HG02623 (cell line): ENCODE results near the gene BCL3.
A peak's percentile ranks its signal among the peaks of the same experiment; 100 is the strongest.
"Not testable (repeated sequence)": the region's sequence is repeated elsewhere in the genome, so short reads cannot be mapped to it uniquely, and the experiment has no call there.

Source experiments
- ATAC-seq: cut with Tn5 transposase; IDR thresholded peaks from one replicate; pipeline ENCODE4 v1.9.1; 2021; ENCODE audit warnings: moderate library complexity; ENCODE audit not compliant: unreplicated experiment

Gene BCL3, protein sequence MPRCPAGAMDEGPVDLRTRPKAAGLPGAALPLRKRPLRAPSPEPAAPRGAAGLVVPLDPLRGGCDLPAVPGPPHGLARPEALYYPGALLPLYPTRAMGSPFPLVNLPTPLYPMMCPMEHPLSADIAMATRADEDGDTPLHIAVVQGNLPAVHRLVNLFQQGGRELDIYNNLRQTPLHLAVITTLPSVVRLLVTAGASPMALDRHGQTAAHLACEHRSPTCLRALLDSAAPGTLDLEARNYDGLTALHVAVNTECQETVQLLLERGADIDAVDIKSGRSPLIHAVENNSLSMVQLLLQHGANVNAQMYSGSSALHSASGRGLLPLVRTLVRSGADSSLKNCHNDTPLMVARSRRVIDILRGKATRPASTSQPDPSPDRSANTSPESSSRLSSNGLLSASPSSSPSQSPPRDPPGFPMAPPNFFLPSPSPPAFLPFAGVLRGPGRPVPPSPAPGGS

DNA sequence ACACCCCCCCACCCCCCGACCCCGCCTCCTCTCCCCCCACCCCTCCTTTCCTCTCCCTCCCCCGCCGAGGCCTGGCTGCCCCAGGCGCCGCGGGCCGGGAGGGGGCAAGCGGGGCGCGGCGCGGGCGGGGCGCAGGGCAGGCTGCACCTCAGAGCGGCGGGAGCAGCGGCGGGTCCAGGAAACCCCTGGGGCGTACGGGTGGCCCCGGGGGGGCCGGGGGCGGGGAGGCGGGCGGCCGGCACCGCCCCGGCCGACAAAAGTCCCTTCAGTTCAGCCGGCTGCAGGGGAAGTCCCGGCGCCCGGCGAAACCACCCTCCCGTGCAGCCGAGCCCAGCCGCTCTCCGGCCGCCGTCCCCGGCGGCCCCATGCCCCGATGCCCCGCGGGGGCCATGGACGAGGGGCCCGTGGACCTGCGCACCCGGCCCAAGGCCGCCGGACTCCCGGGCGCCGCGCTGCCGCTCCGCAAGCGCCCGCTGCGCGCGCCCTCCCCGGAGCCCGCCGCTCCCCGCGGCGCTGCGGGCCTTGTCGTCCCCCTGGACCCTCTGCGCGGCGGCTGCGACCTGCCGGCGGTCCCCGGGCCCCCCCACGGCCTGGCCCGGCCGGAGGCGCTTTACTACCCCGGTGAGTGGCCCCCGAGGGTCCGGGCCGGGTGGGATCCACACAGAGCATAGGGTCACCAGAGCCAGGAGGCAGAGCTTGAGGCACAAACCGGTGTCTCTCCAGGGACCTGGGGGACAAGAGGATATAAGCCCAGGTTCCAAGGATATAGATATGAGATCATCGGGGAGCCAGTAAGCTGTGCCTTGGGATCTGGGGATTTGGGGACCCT is at the start of gene BCL3:
Gene BCL3, plus strand, starts transcription at position 283 of the 829 bp plus-strand sequence. Its CDS starts 83 bp downstream, at position 366.
- peak; percentile 28 for ATAC-seq

DNA sequence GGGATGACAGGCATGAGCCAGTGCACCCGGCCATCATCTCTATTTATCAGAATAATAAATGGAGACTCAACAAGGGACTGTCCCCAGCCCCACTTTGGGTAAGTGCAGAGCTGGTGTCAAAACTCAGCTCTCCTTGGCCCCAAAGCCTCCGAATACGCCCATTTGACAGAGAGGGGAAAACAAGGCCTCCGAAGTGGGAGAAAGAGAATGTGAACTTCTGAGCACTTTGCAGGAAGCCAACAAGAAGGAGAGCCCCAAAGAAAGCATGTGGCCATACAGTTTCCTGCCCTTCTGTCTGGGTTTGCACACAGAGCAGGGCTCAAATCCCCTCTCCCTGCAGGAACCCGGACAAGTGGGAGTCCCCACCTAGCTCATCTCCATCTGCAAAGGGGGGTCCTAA is 48.0 kb upstream of the BCL3 start:
- ATAC-seq: no peak

DNA sequence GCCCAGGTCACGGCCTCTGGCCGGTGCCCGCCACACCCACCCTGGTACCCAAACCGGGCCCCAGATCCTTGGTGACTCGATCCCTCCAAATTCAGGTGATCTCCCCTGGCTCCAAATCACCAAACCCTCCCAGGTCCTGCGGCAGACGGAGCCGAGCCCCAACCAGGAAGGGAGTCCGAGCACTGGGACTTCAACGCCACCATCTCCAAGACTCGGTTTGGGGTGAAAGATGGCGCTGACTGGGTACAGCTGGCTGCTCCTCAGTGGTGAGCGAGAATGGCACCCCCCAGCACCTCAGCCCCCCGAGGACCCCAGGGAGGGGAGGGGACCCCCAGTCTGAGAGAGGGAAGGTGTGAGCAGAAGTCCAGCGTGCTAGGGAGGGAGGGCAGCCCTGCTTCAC is 47.3 kb upstream of the BCL3 start:
- no peak for ATAC-seq

DNA sequence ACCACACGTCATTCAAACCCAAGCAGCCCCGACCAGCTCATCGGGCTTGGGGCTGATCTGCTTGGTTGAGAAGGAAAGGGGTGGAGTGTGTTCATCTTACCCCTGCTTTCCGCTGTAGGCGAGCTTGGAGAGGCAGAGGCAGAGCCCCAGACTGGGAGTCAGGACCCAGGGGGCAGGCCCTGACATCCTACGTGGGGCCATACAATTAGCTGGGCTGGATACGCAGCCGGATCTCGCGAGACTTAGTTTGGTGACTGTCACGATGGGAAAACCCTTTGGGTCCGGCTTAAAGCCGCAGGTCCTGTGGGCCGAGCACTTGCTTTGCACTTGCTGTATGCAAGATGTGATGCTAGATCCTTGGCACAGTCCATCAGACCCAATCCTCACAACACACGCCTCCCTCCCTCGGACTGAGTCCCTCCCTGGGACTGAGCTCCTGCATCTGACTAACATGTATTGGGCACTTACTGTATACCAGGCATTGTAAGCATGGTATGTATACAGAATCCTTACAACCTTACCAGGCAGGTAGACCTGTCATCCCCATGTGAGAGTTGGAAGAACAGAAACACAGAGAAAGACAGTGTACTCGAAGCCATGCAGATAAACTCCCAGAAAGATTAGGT is 45.8 kb upstream of the BCL3 start:
- ATAC-seq: no peak

DNA sequence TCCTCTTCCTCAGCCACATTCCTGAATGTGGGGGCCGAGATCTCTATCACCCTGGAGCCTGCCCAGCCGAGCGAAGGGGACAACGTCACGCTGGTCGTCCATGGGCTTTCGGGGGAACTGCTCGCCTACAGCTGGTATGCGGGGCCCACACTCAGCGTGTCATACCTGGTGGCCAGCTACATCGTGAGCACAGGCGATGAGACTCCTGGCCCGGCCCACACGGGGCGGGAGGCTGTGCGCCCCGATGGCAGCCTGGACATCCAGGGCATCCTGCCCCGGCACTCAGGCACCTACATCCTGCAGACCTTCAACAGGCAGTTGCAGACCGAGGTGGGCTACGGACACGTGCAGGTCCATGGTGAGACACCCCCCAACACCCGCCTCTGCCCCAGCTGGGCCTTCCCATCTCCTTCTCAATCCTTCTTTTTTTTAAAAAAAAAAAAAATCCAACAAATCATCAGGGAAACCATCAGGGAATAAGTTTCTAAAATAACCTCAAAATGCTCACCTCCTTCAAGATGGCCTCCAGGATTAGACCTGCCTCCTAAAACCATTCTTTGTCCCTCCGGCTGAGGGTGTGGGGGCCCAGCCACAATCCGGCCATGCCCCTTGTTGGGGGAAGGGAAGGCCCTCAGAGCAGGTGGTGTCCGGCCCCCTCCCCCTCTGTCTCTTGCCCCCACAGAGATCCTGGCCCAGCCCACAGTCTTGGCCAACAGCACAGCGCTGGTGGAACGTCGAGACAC is 45.0 kb upstream of the BCL3 start:
- no peak for ATAC-seq

DNA sequence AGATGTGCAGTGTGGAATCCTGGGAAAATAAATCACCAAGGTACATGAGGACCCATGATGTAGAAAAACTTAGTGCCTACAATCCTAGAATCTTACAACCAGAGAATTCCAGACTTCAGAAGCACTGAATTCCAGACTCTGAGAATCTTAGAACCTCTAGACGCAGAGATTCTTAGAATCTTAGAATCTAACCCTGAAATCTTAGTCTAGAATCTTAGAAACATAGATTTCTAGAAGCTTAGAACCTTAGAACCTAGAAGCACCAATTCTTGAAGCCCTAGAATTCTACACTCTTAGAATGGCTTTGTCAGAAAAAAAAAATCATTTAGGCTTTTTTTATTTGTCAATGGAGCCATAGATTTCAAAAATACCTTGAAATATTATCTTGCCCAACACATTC is 43.5 kb upstream of the BCL3 start:
- ATAC-seq: no peak

DNA sequence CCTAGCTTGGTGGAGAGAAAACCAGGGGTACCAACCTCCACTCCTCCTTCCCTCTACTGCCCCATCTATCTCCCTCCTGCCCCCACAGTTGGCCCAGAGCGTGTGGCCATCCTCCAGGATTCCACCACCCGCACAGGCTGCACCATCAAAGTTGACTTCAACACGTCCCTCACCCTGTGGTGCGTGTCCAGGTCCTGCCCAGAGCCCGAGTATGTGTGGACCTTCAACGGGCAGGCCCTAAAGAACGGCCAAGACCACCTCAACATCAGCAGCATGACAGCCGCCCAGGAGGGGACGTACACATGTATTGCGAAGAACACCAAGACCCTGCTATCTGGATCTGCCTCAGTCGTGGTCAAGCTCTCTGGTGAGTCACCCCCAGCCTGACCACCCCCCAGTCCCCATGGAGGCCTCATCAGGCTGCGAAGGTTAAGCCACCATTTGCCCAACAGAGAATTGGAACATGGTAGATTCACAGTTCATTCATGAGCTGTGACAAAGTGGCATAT is 43.0 kb upstream of the BCL3 start:
- no peak for ATAC-seq

DNA sequence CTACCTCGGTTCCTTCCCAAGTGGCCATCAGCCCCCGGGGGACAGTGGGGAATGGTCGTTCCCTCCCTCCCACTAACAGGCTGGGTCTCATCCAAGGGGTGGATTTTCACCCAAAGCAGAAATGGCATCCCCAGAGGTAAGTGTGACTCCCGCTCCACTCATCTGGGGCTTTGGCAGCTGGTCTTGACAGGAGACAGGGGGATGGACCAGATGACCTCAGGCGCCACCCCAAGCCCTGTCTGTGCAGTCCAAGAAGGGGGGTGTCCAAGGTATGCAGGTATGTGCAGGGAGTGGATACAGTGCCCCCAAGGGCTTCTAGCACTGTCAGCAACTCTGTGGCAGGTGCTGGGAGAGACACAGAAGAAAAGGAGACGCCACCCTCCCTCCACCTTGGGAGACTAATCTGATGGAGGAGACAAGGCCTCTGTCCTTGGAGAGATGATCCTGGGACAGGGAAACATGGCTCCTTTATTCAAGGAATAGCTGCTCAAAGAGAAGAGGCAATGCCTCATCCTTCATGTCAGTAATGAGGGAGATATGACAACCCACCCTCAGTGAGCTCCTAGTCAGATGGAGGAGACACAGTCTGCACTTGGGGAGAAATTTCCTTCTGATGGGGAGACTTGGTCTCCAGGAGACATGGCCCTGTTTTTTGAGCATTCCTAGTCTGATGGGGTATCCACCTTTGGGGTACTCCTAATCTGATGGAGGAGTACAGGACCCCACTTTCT is 41.8 kb upstream of the BCL3 start:
- no peak for ATAC-seq

DNA sequence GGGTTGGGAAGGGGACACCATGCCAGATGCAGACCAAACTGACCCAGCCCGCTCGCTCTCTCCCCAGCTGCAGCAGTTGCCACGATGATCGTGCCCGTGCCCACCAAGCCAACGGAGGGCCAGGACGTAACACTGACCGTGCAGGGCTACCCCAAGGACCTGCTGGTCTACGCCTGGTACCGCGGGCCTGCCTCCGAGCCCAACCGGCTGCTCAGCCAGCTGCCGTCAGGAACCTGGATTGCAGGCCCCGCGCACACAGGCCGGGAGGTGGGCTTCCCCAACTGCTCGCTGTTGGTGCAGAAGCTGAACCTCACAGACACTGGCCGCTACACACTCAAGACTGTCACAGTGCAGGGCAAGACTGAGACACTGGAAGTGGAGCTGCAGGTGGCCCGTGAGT is 40.7 kb upstream of the BCL3 start:
- ATAC-seq: no peak

DNA sequence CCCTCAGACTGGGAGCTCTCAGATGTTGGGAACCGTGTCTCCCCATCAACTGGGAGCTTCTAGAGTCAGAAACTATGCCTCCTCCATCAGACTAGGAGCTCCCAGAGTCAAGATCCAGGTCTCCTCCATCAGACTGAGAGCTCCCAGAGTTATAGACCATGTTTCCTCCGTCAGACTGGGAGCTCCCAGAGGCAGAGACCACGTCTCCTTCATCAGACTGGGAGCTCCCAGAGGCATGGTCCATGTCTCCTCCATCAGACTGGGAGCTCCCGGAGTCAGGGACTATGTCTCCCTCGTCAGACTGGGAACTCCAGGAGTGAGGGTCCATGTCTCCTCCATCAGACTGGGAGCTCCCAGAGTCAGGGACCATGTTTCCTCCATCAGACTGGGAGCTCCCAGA is 39.6 kb upstream of the BCL3 start:
- no peak for ATAC-seq

DNA sequence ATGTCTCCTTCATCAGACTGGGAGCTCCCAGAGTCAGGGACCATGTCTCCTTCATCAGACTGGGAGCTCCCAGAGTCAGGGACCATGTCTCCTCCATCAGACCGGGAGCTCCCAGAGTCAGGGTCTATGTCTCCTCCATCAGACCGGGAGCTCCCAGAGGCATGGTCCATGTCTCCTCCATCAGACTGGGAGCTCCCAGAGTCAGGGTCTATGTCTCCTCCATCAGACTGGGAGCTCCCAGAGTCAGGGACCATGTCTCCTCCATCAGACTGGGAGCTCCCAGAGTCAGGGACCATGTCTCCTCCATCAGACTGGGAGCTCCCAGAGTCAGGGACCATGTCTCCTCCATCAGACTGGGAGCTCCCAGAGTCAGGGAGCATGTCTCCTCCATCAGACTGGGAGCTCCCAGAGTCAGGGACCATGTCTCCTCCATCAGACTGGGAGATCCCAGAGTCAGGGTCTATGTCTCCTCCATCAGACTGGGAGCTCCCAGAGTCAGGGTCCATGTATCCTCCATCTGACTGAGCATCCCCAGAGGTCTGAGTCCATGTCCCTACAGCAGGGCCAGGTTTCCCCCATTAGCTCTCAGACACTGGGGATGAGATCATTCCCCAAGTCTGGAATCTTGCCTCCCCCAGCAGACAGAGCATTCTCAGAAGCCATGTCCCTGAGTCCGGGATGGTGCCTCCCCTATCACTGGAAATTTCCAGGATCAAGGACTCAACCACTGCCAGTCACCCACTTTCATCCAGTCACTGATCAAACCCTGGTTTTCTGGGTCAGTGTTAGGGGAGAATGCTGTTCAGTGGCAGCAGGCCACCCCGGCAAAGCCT is 38.9 kb upstream of the BCL3 start:
- not testable (repeated sequence) for ATAC-seq

DNA sequence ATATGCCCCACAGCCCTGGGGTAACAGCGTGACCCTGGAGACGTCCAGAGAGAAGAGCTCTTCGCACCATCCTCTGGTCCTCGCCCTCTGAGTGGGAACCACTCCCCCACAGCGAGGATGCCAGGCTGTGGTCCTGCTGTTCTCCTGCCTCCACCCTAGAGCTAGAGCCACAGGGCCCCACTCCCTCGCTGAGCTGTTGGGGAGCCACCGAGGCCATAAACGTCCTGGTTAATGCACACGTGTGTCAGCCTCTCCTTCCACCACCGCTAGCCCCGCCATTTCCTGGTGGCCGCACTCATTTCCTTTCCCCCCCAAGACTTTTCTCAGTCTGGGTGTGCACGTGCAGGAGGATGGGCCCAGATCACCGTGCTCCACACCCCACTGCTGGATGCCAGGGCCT is 38.0 kb upstream of the BCL3 start:
- ATAC-seq: no peak

DNA sequence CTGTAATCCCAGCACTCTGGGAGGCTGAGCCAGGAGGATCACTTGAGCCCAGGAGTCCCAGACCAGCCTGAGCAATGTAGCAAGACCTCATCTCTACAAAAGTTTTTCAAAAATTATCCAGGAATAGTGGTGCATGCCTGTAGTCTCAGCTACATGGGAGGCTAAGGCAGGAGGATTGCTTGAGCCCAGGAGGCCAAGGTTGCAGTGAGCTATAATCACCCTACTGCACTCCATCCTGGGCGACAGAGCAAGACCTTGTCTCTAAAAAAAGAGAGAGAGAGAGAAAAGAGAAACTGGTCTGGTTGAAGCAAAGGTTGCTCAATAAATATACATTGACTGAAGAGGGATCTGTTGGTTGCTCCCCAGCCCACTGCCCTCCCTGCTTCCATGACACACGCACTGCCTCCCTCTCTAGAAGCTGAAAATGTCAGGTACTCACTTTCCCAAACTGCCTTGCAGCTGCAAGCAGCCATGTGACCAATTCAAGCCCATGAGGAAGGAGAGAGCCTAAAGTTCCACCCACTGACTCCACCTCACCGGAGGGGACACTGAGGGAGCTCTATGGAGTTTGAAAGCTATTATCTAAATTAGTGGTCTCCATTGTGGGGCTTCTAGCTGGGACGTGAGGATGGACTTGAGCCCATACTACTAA is 35.5 kb upstream of the BCL3 start:
- ATAC-seq: no peak

DNA sequence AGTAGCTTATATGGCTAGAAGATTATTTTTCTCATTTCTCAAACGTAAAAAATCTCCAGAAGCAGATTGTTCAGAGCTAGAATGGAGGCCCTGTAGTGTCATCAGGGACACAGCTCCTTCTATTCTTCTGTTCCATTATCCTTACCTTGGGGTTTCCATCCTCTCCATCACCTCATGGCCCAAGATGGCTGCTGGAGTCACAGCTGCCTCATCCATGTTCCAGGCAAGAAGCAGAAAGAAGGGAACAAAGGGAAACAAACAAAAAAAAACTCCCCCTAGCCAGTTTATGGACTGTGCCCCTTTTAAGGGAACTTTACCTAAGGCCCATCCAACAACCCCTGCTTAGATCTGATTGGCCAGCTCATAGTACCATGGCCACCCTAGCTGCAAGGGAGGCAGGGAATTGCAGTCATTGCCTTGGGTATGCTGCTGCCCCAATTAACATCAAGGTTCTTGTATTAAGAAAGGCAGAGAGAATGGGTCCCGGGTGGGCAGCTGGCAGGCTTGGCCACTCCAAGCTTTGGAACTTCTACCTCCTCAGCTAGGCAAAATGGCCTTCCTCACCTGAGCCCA is 33.8 kb upstream of the BCL3 start:
- no peak for ATAC-seq

DNA sequence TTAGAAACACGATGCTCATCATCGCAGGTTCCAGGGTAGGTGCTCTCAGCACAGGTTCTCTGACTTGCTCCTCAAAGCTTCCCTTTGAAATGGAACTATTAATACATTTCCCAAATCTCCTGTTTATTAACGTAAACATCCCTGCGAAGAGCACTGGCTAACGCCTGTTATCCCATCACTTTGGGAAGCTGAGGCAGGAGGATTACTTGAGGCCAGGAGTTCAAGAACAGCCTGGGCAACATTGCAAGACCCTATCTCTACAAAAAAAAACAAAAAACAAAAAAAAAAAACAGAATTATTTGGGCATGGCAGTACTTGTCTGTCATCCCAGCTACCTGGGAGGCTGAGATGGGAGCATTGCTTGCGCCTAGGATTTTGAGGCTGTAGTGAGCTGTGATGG is 30.9 kb upstream of the BCL3 start:
- no peak for ATAC-seq

DNA sequence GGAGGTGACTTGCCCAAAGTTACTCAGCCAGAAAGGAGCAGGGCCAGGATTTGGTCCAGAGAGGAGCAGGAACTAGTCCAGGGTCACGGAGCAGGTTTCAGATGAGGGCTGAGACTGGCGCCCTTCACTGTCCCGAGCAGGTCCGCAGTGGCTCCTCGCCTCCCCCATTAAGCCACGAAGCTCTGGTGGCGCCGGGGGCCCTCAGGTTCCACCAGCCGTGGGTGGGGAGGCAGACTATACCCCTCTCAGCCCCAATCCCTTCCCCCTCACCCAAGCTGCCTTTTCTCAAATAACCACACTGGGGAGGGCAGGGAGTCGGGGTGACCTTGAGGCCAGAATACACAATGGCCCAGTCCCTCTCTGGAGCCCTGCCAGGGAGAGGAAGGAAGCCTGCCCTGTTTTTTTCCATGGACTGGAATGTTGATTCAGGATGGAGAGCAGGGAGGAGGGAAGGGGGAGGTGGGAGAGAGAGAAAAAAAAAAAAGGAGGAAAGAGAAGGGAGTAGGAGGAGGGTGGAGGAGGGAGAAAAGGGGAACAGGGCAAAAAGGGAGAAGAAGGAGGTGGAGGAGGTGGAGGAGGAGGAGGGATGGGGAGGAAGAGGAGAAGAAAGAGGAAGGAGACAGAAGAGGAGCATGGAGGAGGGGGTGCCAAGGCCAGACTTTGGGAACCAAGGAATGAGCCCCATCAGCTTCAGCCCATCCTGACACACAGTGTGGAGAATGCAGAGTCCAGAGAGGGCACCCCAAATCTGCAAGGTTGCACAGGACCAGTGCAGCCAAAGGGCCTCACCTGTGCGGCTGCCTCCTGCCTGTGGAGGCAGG is 29.9 kb upstream of the BCL3 start:
- ATAC-seq: no peak

DNA sequence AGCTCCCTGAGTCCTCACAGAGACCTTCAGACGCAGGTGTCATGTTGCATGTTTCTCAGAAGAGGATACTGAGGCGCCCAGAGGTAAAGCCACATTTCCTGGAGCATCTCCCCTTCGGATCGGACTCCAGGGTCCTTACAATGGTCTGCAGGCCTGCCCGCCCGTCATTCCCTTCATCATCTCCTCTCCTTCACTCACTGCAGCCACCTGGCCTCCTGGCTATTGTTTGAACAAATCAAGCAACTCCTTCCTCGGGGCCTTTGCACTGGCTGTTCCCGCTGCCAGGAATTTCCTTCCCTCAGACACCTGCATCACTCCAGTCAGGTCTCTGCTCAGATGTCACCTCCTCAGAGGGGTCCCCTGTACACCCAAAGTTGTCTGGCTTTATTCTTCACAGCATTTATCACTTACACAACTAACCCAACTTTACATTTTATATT is 29.2 kb upstream of the BCL3 start:
- no peak for ATAC-seq
